CD4-positive, alpha-beta T cell treated with Interleukin-17A for 4 hours (primary cell): ENCODE data around the gene YIPF4.
"Not testable (repeated sequence)": the region's sequence is repeated elsewhere in the genome, so short reads cannot be mapped to it uniquely, and the experiment has no call there.

Experiments used
- DNase-seq: peaks from one replicate; pipeline ENCODE4 v3.0.0-alpha.2; 2020; ENCODE audit warnings: mixed read lengths

Gene YIPF4

GRCh38 chr2:32277674-32278477 lies at the start of gene YIPF4:
Gene YIPF4 (plus strand): TSS chr2:32277904. CDS start chr2:32278156, 252 bp downstream.
- DNase-seq, result peak; percentile 85

DNA sequence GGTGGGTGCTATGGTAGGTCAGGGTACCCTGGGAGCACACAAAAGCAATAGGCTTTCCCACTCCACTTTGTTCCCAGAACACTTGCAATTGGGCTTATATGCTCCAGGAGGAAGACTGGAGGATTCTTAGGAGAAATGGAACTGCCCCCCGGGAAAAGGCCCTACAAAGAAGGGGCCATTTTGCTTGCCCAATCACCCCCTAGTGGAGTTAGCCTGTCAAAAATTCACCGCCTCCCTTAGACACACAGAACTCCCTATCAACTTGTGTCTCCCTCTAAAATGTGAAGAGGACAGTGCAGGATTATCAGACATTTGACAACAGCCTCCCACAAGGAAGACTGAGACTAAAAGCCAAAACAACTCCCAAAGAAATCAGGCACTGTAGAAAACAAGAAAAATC lies 49.5 kb upstream of the YIPF4 start:
- no peak for DNase-seq

- no peak for DNase-seq
Observed at GRCh38 chr2:32229635-32230034, 48.1 kb upstream of the YIPF4 start.

GRCh38 chr2:32231959-32232358 lies 45.7 kb upstream of the YIPF4 start:
- DNase-seq, result no peak

DNA sequence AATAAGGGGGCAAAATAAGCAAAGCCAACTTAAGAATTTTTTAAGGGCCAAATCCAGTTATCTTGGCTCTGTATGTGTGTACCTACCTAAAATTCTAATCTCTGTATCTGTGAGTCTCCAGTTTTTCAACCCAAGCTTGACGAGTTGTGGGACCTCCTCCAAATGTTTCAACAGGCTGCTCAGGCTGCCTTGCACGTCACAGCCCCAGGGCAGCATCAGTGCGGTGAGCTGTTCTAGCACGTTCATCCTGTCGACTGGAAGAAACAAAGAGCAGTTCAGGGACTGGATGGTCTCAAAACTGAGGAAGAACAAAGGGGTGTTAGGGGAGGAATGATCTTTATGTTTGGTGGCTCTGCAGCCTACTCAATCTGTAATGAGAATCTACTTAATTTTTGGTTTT lies 42.4 kb upstream of the YIPF4 start:
- no peak for DNase-seq

DNA sequence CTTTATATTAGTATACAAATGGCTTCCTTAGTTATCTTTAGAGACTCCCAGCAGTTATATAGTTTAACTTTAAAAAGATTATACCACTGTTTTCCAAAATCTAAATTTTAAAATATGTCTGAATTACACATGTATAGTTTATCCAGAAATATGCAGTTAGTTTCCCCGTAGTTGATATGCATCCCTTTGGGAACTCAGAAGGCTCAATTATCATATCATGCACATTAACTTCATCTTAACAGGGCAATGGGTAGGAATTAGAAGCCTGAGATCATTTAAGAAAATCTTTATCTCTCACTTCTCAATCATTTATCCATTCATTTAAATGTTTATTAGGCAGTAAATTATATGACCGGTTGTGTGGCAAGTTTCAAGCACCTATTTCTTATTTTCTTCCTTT lies 40.2 kb upstream of the YIPF4 start:
- DNase-seq, result no peak

GRCh38 chr2:32237996-32238395 lies 39.7 kb upstream of the YIPF4 start:
- no peak for DNase-seq

GRCh38 chr2:32242331-32242730 lies 35.4 kb upstream of the YIPF4 start:
- DNase-seq, result no peak

GRCh38 chr2:32246911-32247310 lies 30.8 kb upstream of the YIPF4 start:
- DNase-seq, result no peak

DNA sequence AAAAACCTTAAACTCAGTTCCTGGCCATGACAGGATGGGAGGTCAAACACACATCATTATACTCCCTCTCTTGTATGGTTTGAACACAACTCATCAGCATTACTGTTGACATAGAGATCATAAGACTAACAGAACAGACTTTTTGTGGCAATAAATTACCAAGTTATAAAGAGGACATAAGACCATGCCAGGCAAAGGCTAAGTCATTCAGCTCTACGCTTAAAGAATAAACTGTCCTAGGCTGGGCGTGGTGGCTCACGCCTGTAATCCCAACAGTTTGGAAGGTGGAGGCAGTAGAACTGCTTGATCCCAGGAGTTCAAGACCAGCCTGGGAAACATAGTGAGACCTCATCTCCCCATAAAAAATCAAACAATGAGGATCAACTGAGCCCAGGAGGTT lies 29.4 kb upstream of the YIPF4 start:
- DNase-seq, result no peak

GRCh38 chr2:32249731-32250236 lies 27.9 kb upstream of the YIPF4 start:
- DNase-seq, result no peak

GRCh38 chr2:32250290-32250689 lies 27.4 kb upstream of the YIPF4 start:
- no peak for DNase-seq

DNA sequence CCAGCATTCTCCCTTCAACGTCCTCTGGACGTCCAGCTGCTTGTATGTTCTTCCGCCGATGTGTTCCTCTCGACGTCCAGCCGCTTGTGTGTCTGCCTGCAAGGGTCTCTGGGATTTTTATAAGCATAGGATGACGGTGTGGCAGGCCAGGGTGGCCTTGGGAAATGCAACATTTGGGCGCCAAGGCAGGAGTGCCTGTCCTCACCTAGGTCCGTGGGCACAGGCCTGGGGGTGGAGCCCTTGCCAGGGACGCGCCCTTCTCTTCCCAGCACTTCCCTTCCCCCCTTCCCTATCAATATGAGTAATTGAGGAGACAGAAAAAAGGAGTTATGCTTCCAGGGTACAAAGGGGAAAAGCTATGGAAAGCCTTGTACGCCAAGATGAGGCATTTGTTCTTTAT lies 19.5 kb upstream of the YIPF4 start:
- DNase-seq, result no peak

DNA sequence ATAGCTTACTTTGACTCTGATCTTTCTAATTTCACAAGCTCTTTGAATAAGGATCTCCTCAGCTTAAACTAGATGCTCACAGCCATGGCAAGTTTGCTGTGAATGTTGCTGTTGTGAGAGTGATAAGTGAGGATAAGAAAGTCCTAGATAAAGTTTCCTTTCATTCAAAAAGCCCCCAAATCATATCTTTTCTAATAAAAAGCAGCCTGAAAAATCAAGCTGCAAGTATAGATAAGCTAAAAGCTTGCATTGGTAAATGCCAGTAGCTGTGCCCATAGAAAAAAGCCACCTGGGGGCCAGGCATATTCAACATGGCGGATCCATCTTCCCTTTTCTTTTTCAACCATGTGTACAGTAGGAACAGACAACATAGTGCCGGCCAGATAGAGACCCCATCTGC lies 17.3 kb upstream of the YIPF4 start:
- DNase-seq, result no peak

DNA sequence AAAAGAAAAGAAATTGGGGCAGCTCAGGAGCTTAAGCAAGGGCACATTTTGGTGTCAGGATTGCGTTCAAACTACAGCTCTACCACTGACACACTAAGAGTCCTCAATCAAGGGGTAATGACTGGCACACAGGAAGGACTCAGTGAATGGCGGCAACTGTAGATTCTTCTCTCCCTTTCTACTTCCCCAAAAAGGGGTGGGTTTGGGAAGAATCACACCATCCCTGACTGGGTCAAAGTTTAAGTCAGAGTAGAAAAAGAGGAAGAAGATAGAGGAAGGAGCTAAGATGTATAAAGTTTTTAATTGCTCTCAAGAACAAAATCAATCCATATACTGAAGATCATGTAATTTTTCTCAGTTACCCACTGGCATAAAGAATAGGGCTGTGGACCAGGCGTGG lies 15.6 kb upstream of the YIPF4 start:
- DNase-seq, result no peak

DNA sequence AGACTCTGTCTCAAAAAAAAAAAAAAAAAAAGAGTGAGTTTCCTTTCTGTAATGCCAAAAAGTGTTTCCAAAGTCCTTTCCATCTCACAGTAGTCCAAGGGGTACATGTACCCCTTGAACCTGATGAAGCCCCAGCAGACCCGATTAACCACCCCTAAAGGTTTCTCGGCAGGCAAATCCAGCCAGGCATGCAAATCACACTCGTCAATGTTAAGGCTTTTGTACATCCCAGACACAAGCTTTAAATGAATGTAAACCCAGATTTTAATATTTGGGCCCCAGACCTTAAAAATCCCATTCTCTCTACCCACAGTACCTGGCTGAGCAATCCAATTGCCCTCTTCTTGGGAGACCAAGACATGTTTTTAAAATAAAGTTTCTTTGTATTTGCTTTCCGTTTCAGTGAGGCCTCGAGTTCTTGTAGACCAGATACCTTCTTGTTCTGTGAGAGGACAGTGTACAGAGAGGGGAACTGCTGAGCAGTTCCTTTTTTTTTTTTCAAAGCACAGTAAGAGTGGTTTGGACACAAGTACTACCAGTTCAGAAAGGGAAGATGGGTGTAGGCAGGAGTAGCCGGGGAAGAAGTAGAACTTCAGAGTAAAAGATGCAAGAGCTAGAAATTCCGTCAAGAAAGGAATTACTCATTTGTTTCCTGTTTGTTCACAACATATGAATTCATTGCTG lies 13.1 kb upstream of the YIPF4 start, which contains the start of gene NLRC4:
Gene NLRC4, minus strand, starts transcription at position 465 of the 684 bp plus-strand sequence. CDS start 8,111 bp downstream, outside the sequence.
- no peak for DNase-seq

- no peak for DNase-seq
Observed at GRCh38 chr2:32271063-32271462, 6.6 kb upstream of the YIPF4 start.

DNA sequence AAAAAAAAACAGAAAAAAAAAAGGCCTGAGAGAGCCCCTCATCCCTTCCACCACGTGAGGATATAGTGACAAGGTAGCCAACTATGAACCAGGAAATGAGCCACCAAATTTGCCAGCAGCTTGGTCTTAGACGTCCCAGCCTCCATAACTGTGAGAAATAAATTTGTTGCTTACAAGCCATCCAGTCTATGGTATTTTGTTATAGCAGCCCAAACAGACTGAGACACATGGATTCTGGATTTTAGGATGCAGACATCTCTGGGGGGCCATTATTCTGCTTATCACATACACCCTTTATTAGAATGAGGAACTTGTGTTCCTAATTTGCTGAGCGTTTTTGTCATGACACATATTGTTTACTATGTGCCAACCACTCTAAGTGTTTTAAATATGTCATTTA lies 5.4 kb upstream of the YIPF4 start:
- DNase-seq, result no peak

- DNase-seq, result no peak
Observed at GRCh38 chr2:32274289-32274688, 3.4 kb upstream of the YIPF4 start.

DNA sequence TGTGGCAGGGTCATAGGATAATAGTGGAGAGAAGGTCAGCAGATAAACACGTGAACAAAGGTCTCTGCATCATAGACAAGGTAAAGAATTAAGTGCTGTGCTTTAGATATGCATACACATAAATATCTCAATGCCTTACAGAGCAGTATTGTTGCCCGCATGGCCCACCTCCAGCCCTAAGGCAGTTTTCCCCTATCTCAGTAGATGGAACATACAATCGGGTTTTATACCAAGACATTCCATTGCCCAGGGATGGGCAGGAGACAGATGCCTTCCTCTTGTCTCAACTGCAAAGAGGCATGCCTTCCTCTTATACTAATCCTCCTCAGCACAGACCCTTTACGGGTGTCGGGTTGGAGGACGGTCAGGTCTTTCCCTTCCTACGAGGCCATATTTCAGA lies 1.9 kb upstream of the YIPF4 start:
- not testable (repeated sequence) for DNase-seq

DNA sequence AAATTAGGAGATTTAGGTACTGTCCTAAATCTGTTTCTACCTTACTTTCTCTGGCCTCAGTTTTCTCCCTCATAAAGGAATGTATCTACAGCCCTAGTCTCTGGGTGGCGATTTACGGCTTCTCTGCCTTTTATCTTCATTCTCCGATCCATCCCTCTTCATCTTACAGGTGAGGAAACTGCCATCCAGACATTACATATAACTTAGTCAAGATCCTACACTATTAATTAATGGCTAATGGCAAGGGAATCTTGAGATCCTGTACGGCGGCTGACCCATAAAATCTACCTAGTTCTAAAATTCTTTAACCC lies 386 bp upstream of the YIPF4 start:
- no peak for DNase-seq

DNA sequence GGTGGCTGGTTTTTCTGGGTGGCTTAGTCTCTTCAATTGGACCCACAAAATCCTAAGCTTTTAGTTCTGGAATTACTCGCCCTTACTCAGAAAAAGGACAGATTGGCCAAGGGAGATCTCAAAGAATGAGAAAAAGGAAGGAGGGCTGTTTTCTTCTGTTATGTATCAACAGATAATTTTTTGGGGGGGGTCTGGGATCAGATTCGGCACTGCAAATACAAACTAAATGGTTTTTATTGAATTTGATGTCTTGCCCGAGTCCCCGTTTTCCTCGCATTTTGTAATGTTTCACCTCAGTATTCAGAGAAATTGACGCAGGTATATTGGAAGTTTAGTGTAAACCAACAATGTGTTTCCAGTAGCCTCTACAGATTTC lies 762 bp downstream of the YIPF4 start:
- no peak for DNase-seq

GRCh38 chr2:32284321-32284720 lies 6.6 kb downstream of the YIPF4 start:
- DNase-seq, result no peak
